HG03060 (cell line): ENCODE results near the gene TSPAN3.
A peak's percentile ranks its signal among the peaks of the same experiment; 100 is the strongest.

Experiments used
- ATAC-seq: cut with Tn5 transposase; IDR thresholded peaks from one replicate; pipeline ENCODE4 v1.9.1; 2021; ENCODE audit warnings: low read depth, moderate number of reproducible peaks; ENCODE audit not compliant: unreplicated experiment

The TSPAN3 gene

DNA sequence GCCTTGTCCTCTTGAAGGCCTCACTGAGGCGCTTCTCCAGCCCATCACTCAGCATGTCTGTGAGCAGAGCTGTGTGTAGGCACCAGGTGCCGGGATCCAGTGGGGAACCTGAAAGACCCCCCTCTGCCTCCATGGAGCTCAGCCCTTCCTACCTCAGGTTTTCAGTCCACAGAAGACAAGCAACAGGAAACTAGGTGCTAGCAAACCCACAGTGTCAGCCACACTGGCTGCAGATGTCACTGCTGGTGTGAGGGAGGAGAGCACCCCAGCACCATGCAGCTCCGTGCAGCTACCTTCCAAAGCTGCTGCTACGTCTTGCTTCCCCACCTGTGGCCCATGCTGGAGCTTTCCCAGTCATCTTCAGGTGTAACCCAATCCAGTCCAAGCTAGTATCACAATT is 58.0 kb downstream of the TSPAN3 start:
- ATAC-seq, result no peak

DNA sequence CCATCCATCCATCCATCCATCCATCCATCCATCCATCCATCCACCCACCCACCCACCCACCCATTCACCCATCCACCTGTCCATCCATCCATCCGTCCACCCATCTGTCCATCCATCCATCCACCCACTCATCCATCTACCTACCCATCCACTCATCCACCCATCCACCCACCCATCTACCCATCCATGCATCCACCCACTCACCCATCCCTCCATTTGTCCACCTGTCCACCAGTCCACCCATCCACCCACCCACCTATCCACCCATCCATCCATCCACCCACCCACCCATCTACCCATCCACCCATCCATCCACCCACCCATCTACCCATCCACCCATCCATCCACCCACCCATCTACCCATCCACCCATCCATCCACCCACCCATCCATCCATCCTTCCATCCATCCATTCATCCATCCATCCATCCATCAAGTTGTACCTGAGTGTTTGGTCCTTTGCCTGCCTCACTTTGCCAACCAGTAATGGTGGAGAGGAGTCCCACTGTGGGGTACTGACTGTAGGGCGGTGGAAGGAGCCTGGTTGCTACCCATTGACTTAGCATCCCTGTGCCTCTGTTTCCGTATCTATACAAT is 58.7 kb downstream of the TSPAN3 start:
- no peak for ATAC-seq

DNA sequence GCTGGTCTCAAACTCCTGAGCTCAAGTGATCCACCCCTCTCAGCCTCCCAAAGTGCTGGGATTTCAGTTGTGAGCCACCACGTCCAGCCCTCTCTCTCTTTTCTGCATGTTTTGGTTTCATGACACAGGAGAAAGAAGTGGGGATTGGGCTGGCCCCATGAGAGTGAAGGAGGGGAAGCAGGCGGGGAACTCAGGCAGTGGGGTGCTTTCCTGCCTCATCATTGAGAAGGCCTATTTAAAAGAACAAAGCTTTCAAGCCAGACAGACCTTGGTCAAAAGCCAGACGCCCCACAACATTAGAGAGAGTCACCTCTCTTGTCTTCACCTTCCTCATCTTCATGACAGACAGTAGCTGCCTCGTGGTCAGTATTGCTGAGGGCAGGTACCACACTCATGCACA is 60.1 kb downstream of the TSPAN3 start:
- no peak for ATAC-seq

DNA sequence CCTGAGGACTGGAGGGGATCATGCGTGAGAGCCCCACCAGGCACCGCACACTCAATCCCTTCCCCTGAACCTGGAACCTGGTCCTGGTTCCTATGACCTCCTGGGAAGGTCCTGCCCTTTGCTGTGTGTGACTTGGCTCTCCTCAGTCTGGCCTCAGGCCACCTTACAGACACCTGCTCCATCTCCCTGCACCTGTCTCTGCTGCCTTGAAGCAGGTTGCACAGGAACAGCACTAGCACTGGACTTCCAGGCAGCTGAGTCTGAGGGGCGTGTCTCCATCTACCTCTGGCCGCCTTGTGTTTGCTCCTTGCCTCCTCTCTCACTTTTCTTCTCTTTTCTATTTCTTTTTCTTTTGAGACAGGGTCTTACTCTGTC is 60.6 kb downstream of the TSPAN3 start:
- ATAC-seq, result no peak

DNA sequence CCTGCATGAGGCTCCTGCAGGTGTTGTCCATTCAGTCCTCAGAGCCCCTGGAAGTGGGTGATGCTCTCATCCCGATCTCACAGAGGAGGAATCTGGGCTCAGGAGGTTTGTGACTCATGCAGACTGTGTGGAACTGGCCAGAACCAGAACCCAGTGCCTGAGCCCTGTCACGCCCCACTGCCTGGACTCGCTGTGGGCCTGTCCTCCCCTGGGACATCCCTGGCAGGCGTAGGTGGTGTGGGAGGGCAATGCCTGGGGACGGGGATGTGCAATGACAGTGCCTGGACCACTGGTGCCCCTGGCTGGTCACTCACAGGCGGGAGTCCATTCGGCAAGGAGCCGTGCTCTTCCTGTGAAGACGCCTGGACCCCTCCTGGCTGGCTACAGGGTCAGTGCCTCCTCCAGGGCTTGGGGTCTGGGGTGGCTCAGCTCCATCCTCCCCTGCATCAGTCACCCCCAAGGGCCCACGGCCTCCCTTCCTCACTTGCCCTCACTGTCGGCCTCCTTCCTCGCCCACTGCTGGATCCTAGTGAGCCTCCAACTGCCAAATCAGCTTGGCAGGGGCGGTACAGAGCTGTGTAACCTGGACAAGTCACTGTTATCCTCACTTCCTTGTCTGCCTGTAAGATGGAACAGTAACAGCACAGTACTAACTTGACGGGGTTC is 61.1 kb downstream of the TSPAN3 start:
- no peak for ATAC-seq

DNA sequence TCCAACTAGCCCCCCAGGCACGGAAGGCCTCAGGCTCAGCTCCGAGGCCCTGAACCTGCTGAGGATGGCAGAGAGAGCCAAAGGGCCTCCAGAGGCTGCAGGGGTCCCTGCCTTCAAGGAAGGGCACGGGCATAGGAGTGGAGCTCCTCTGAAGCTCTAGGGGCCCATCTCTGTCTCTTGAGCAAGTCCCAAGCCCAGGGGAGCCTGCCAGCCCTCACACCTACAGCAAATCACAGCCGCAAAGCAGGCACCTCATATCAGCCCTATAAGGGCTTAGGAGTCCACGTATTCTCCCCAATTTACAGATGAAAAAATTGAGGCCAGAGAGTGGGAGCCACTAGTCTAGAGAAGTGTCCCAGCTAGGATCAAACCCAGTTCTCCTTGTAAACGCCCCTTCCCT is 61.7 kb downstream of the TSPAN3 start:
- ATAC-seq, result no peak

DNA sequence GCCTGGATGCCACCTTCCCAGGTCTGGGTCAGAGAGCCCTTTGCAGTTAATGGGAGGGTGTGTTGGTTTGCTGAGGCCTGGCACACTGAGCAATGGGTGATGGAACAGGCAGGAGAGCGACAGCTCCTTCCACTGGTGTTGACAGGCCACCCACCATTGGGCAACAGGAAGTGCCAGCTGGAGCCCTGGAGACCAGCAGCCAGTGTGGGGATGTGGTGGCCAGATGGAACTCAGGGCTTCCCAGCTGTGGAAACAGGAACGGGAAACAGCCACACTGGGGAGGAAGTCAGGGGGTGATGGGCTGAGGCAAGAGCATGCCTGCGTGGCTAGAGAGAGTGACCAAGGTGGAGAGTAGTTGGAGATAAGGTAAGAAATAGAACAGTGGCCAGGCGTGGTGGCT is 66.7 kb downstream of the TSPAN3 start:
- no peak for ATAC-seq

DNA sequence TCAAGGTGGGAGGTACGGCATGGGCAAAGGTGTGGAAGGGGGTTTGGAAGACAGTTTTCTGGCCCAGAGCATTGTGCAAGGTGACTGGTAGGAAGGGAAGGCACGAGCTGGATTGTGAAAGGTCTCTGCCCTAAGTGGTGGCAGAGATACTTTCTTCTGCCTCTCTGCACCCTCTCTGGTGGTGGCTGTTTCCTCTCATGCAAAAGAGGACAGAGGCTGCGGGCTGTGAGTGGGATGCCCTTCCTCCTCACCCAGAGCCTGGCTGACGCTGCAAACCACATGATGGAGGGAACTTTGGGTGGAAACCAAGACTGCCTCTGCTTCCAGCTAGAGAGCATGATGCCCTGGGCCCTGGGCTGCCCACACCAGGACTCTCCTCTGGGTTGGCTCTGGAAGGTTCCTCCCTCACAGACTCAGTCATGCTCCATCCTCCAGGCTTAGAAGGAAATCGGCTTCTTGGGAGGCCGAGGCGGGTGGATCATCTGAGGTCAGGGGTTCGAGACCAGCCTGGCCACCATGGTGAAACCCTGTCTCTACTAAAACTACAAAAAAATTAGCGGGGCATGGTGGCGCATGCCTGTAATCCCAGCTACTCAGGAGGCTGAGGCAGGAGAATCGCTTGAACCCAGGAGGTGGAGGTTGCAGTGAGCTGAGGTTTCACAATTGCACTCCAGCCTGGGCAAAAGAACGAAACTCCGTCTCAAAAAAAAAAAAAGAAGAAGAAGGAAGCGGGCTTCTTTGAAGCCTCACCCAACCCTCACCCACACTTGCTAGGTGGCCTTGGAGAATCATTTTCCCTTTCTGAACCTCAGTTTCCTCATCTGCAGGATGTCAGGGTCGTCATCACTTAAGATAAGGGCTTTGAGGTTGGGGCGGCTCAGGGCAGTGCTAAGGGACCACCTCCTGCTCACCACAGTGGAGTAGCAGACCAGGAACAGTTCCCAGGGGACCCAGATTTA is 67.7 kb downstream of the TSPAN3 start:
- ATAC-seq, result peak; percentile 56

DNA sequence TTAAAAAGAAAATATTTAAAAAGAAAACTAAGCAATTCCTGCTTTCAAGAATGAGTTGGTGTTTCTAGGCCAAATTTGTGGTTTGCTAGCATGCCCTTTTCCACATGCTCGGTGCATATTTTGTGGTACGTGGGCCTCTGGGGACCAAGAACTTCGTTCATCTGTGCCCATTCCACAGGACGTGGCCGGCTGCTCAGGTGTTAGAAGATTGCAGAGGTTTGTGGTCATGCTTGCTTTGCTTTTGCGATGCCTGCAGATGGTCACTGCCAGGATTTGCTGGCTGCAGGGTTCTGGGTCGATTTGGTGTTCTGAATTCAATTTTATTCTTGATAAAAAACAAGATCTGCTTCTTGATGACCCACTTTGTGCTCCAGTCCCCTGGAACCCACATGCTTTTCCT is 68.5 kb downstream of the TSPAN3 start:
- ATAC-seq, result no peak

DNA sequence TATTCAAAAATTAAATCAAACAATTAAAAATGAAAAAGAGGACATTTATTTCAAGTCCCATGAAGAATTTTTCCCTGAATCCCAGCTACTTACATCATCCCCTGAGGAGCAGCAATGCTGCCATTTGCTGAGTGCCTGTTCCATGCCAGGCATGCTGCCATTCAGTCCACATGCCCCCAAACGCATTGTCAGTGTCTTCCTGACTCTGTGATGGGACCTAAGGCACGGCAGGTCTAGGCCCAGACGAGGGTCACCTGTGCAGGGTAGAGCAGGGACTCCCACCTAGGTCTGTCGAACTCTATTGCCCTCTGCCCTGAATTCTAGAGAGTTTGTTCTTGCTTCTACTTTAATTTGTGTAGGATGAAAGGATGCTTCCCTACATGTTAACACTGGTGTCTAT is 68.9 kb downstream of the TSPAN3 start:
- ATAC-seq, result no peak

DNA sequence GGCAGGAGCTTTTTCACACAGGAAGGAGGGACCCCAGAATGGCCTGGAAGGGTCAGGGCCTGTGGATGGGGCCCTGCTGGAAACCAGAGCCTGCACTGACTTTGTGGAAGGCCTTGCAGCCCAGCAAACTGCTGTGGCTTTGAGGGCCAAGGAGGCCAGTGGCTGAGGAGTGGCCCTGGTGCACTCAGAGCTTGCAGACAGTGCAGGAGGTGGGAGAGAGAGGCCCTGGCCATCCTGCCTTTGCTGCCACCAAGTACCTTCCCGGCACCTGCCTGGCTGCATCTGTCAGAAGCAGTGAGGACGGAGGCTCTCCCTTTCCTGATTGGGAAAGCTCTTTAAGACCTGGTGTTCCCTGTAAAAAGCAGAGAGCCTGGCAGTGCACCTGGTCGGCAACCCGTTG is 69.6 kb downstream of the TSPAN3 start:
- no peak for ATAC-seq

DNA sequence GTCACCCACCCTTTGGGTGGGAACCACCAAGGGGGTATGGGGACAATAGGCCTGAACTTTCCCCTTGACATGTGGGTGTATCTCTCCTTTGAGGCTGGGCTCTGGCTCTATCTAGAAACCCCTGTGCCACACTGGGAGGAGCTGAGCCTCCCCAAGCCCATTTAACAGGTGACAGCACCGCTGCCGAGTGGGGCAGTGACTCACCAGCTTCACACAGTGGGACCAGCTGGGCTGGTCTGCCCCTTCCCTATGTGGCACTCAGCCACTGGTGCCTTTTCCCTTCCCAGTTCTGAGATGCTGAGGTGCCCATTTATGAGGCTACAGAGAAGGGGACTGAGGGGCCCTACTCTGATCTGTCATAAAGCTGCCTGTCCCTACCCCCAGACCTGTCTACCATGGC is 70.9 kb downstream of the TSPAN3 start:
- ATAC-seq, result no peak

DNA sequence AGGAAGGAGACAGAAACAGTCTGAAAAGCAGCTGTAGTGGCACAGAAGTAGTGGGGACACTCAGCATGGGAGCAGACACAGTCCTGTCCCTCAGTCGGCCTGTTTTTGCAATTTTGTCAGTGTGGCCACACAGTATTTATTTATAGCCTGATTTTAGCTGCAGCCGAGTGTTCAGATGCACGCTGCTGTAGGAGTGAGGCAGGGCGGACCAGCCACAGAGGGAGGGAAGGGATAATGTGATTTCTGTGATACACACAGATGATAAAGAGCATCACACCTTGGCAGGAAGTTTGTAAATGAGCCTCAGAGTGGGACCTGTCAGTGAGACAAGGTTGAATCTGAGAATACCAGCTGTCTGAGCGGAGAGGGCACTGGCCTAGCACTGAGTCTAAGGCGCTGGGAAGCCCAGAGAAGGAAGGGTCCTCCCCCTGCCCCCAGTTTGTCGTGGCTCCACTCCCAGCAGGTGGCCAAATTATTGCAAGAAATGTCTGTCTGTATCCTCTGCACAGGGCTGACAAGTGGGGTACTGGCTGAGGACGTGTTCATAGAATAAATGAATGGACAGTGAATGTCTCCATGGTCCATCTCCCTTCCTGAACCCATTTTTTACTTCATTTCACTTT is 72.1 kb downstream of the TSPAN3 start:
- ATAC-seq, result no peak

DNA sequence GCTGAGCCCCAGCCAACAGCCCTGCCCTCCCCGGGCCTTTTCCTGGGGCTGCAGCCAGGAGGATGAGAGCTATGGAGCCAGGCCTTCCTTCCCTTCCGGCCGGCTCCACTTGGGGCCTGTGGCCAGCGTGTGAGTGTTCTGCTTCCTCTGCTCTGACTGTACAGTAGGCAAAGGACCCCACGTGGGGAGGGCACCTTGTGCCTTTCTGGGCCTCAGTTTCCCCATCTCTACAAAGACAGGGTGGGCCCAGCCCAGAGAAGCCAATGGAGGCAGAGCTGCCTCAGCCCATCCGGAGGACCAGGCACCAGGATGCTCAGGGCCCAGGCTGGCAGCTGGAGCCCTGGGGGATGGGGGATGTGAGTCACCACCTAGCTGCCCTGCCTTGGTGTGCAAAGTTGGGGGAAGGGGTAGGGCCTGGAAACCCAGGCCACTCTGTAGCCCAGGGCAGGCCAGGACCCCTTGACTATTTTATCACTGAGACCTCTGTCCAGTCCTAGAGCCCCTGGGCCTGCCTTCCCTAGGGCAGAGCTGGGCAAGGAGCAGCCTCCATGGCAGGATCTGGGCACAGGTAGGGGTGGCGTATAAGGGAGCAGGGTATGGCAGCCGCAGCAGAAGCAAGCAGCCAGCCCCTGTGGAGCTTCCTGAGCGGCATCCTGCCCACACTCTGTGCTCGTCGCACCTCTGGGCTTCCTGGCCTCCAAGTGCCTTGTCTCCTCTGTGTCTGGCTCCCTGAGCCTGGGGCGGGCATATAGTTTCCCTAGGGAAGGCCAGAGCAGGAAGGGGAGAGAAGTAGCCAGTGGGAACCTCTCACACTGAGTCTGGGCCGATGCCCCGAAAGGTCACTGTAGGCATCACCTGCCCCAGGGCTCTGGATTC is 74.1 kb downstream of the TSPAN3 start:
- no peak for ATAC-seq

DNA sequence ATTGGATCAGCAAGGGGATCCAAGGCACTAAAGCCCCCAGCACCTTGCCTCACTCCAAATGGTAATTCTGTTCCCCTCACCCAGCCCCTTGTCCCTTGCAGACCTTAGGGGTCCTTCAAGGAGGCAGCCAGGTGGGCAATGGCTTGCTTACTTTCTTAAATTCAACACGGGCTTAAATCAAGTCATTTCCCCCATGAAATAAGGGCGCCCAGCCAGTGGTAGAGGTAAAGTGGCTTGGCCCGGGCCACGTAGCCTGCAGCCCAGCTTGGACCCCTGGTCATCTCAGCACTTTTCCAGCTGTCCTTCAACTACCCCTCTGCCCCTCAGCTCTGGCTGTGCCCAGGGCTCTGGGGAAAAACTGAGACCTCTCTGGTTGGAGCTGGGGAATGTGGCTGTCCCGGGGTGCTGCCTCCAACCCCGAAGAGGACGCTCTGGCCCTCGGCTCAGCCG is 74.8 kb downstream of the TSPAN3 start:
- no peak for ATAC-seq

DNA sequence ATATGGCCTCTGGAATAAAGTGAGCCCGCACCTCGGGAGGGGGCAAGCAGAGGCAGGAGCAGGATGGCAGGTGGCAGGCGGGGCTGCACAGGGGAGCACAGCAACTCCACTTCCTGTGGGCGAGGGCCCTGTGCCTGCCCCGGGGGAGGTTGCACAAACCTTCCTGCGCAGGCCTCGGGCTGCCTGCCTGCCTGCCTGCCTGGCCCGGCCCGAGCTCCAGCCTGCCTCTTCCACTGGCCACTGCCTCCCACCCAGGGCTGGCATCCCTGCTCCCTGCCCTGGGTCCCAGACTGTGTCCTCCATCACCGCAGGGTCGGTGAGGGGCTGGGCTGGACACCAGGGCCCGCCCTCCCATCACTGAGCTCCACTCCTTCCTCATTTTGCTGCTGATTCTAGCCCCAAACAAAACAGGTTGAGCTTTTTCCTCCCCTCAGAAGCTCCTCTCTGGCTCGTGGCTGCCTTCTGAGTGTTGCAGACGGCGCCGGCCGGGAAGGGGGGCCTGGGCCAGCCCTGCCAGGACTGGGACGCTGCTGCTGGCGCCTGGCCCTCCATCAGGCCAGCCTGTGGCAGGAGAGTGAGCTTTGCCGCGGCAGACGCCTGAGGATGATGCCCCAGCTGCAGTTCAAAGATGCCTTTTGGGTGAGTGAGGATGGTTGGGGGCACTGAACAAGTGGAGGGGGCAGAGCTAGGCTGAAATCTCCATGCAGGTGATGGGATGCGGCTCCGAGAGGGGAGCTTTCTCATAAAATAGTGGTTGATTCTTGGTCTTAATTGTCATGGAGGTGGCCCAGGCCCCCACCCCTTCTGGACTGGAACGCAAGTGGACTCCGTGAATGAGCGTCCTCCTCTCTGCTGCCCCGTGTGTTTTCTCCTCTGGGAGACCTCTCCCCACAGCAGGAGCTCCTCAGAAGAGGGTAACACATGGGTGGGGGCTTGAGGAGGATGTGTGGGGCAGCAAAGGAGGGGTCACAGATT is 75.7 kb downstream of the TSPAN3 start, which contains the start of gene PSTPIP1:
Gene PSTPIP1, plus strand, starts transcription at position 156 of the 975 bp plus-strand sequence. Its CDS starts 448 bp downstream, at position 604.
- ATAC-seq, result no peak

DNA sequence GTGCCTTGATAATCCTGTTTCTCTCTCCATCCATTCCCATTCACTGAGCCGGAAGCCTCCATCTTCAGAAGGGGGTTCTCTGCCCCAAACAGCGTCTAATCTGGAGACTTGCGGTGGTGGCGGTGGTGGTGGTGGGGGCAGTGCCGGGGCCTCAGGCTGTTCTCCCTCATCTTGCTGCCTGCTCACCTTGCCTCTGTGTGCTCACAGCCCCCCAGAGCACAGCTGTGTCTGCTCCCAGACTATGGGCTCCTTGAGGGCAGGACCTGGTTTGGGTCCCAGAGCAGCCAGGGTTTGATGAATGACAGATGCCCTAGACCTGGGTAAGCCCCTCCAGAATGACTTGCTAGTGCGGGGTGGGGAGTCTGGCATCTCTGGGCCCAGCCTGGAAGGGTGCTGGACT is 76.4 kb downstream of the TSPAN3 start:
- ATAC-seq, result no peak

DNA sequence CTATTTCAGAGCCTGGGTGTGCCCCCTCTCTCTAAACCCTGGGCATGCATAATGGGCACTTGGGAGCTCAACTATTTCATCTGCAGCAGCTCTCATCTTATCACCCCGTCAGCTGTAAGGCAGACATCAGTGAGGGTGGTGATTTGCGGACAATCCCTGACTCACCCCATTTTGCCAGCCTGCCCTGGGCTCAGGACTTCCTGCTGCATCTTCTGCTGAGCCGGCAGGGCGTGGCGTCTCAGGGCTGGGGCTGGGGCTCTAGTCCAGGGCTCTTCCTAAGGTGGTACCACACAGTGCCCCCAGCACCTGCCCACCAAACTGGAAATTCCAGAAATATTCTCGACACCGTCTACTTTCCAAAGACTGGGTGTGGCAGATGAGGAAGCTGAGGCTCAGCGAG is 76.9 kb downstream of the TSPAN3 start:
- no peak for ATAC-seq
